Nephron (organoid): ENCODE data around the gene PPP1R3D.
A peak's percentile ranks its signal among the peaks of the same experiment; 100 is the strongest.

ENCODE experiments used
- H3K27ac Mint-ChIP-seq, 3 experiments: 2 replicates each; pipeline ENCODE4 v1.8.0; 2020; ENCODE audit warnings: mixed read lengths in 3 of 3, mild to moderate bottlenecking in 2 of 3, moderate library complexity in 1 of 3
- H3K27me3 Mint-ChIP-seq: 2 replicates; pipeline ENCODE4 v1.8.0; 2021; ENCODE audit warnings: low read depth, mild to moderate bottlenecking, moderate library complexity, mixed read lengths
- H3K36me3 Mint-ChIP-seq: 2 replicates; pipeline ENCODE4 v1.8.0; 2020; ENCODE audit warnings: low read depth, mixed read lengths
- H3K4me1 Mint-ChIP-seq: 2 replicates; pipeline ENCODE4 v1.8.0; 2020; ENCODE audit warnings: mixed read lengths
- H3K4me3 Mint-ChIP-seq, 3 experiments: 2 replicates each; pipeline ENCODE4 v1.8.0; 2020; ENCODE audit warnings: mild to moderate bottlenecking in 3 of 3, mixed read lengths in 3 of 3, moderate library complexity in 2 of 3
- H3K9me3 Mint-ChIP-seq: 2 replicates; pipeline ENCODE4 v1.8.0; 2020; ENCODE audit warnings: mixed read lengths
- CTCF ChIP-seq, 3 experiments: fragments of 200-600 bp; sonication (generic); IDR thresholded peaks; one replicate each; pipeline ENCODE4 v1.5.0; 2021; ENCODE audit warnings: antibody characterized with exemption in 3 of 3; ENCODE audit not compliant: unreplicated experiment in 3 of 3

The PPP1R3D gene

GRCh38 chr20:59955131-59955796 lies 15.2 kb upstream of the PPP1R3D start:
- no peaks in the 10 kb centered on the region for H3K36me3 Mint-ChIP-seq
- TF ChIP-seq CTCF (IDR thresholded peaks at IDR 0.05; ENCODE audit: unreplicated experiment in 3 of 3) = peak; percentile 25 to 50 (median 39)
- H3K27ac Mint-ChIP-seq = no peak overlapping the region
- no peak overlapping the region for H3K4me3 Mint-ChIP-seq
- peaks cover 15% of the 10 kb centered on the region for H3K4me1 Mint-ChIP-seq
- no peaks in the 10 kb centered on the region for H3K9me3 Mint-ChIP-seq
- peaks cover 9% of the 10 kb centered on the region for H3K27me3 Mint-ChIP-seq

GRCh38 chr20:59954718-59955117 lies 14.6 kb upstream of the PPP1R3D start:
- H3K27ac Mint-ChIP-seq = no peak overlapping the region
- no peaks in the 10 kb centered on the region for H3K9me3 Mint-ChIP-seq
- H3K4me1 Mint-ChIP-seq = peaks cover 15% of the 10 kb centered on the region
- no peak overlapping the region for H3K4me3 Mint-ChIP-seq
- no peak for TF ChIP-seq CTCF (IDR thresholded peaks at IDR 0.05; ENCODE audit: unreplicated experiment in 3 of 3)
- H3K27me3 Mint-ChIP-seq = peaks cover 5% of the 10 kb centered on the region
- no peaks in the 10 kb centered on the region for H3K36me3 Mint-ChIP-seq

- Mint-ChIP-seq H3K4me1 (peaks cover 43% of the 10 kb centered on the region), H3K36me3 (peaks cover 6% of the 10 kb centered on the region), H3K9me3 (no peaks in the 10 kb centered on the region), H3K4me3 (no peak overlapping the region), H3K27ac (peak overlapping the region in 1 of 3 experiments; percentile 56), H3K27me3 (no peaks in the 10 kb centered on the region)
- no peak for TF ChIP-seq CTCF (IDR thresholded peaks at IDR 0.05; ENCODE audit: unreplicated experiment in 3 of 3)
These were observed 9.8 kb upstream of the PPP1R3D start for GRCh38 chr20:59949911-59950310.

- H3K4me1 Mint-ChIP-seq = peaks cover 51% of the 10 kb centered on the region
- peaks cover 14% of the 10 kb centered on the region for H3K36me3 Mint-ChIP-seq
- H3K9me3 Mint-ChIP-seq = no peaks in the 10 kb centered on the region
- H3K4me3 Mint-ChIP-seq = no peak overlapping the region
- no peak overlapping the region for H3K27ac Mint-ChIP-seq
- H3K27me3 Mint-ChIP-seq = peaks cover 8% of the 10 kb centered on the region
- peak; percentile 63 to 71 (median 63) for TF ChIP-seq CTCF (IDR thresholded peaks at IDR 0.05; ENCODE audit: unreplicated experiment in 3 of 3)
These were observed 9.0 kb upstream of the PPP1R3D start for GRCh38 chr20:59948828-59949720.

GRCh38 chr20:59948212-59948611 lies 8.1 kb upstream of the PPP1R3D start:
- TF ChIP-seq CTCF (IDR thresholded peaks at IDR 0.05; ENCODE audit: unreplicated experiment in 3 of 3) = no peak
- H3K36me3 Mint-ChIP-seq = peaks cover 17% of the 10 kb centered on the region
- no peak overlapping the region for H3K4me3 Mint-ChIP-seq

More at GRCh38 chr20:59948212-59948611, 8.1 kb upstream of the PPP1R3D start:
- Mint-ChIP-seq H3K4me1 (peaks cover 56% of the 10 kb centered on the region), H3K27ac (no peak overlapping the region), H3K9me3 (no peaks in the 10 kb centered on the region), H3K27me3 (peaks cover 9% of the 10 kb centered on the region)
